GM12878 (cell line): ENCODE results near the gene CAPN1. TPM values are rescaled to one million over a fixed set of nuclear protein-coding genes. Genes with fewer than 3 reads are reported as not detected.

Source experiments
- ATAC-seq: fragments of 200-7000 bp; cut with Tn5 transposase; 3 replicates; pipeline ENCODE4 v1.9.1; 2020; ENCODE audit warnings: mild to moderate bottlenecking, moderate library complexity
- BruUV-seq: library from RNA; stranded (reverse); fragments of 400-500 nt; replicated peaks from 2 replicates; lab custom pipeline; 2021; lab: Mats Ljungman, UMichigan
- CTCF ChIA-PET: fragments of 300-600 bp; sonication (Branson Sonifier 250); formaldehyde crosslinking; extraction: SDS; loops from one replicate; lab custom pipeline; 2021; ENCODE audit warnings: inconsistent platforms; lab: Yijun Ruan, JAX
- POLR2A ChIA-PET: fragments of 350-600 bp; formaldehyde crosslinking; extraction: SDS; loops from one replicate; lab custom pipeline; 2021; ENCODE audit warnings: inconsistent platforms; lab: Charles Lee
- RAD21 ChIA-PET: fragments of 300-600 bp; sonication (Branson Sonifier 250); formaldehyde crosslinking; loops from one replicate; lab custom pipeline; 2023; ENCODE audit warnings: antibody characterized with exemption; ENCODE audit not compliant: unreplicated experiment; lab: Charles Lee
- SMC1A ChIA-PET: fragments of 300-600 bp; sonication (Branson Sonifier 250); formaldehyde crosslinking; loops from one replicate; lab custom pipeline; 2023; ENCODE audit not compliant: unreplicated experiment, uncharacterized antibody; lab: Charles Lee
- DNase-seq: peaks from one replicate; pipeline ENCODE4 v3.0.0-alpha.2; 2011; ENCODE audit warnings: low read depth, low spot score
- FAIRE-seq: peaks from 3 replicates; lab custom pipeline; 2011; peaks lifted over from hg19 to GRCh38; lab: Jason Lieb, UNC
- H2AFZ ChIP-seq: 2 replicates; pipeline ENCODE4 v1.6.0; 2011; ENCODE audit warnings: low read depth, low read length, control low read depth; ENCODE audit not compliant: control insufficient read depth
- H3K27ac ChIP-seq: 2 replicates; pipeline ENCODE4 v1.5.1; 2011; ENCODE audit warnings: control low read depth; ENCODE audit not compliant: control insufficient read depth, insufficient read depth
- H3K27me3 ChIP-seq, 2 experiments: replicated peaks in 1 of 2; 2 replicates each; pipeline versions ENCODE4 v1.6.0 to v1.6.1; 2011; ENCODE audit warnings: low read length in 1 of 2; ENCODE audit not compliant: control insufficient read depth in 2 of 2, insufficient read depth in 2 of 2
- H3K36me3 ChIP-seq, 2 experiments: 2 replicates each; pipeline ENCODE4 v1.5.1; 2011; ENCODE audit warnings: low read length in 1 of 2; ENCODE audit not compliant: control insufficient read depth in 2 of 2, insufficient read depth in 2 of 2
- H3K4me1 ChIP-seq: 2 replicates; pipeline ENCODE4 v1.6.1; 2011; ENCODE audit warnings: mild to moderate bottlenecking, low read length, moderate library complexity, mixed read lengths; ENCODE audit not compliant: control insufficient read depth, insufficient read depth
- H3K4me2 ChIP-seq: 2 replicates; pipeline ENCODE4 v1.6.0; 2011; ENCODE audit warnings: control low read depth; ENCODE audit not compliant: control insufficient read depth, insufficient read depth
- H3K4me3 ChIP-seq: fragments of 200-600 bp; sonication (generic); 2 replicates; pipeline ENCODE4 v1.5.1; 2016
- H3K79me2 ChIP-seq: 2 replicates; pipeline ENCODE4 v1.6.0; 2011; ENCODE audit warnings: low read length; ENCODE audit not compliant: control insufficient read depth, insufficient read depth
- H3K9ac ChIP-seq: 2 replicates; pipeline ENCODE4 v1.8.0; 2011; ENCODE audit warnings: low read length, control low read depth, mixed read lengths; ENCODE audit not compliant: control insufficient read depth, insufficient read depth
- H3K9me3 ChIP-seq: replicated peaks from 3 replicates; pipeline ENCODE4 v1.5.1; 2011; ENCODE audit warnings: mild to moderate bottlenecking, low read length; ENCODE audit not compliant: control insufficient read depth, insufficient read depth
- H4K20me1 ChIP-seq: 2 replicates; pipeline ENCODE4 v1.6.0; 2011; ENCODE audit not compliant: control insufficient read depth, insufficient read depth
- ATF3 ChIP-seq: IDR thresholded peaks from 2 replicates; pipeline ENCODE4 v1.6.1; 2011; ENCODE audit warnings: low read depth, mild to moderate bottlenecking, low read length, moderate library complexity, borderline replicate concordance; ENCODE audit errors: extremely low read depth
- EED ChIP-seq: sonication (generic); IDR thresholded peaks from 2 replicates; pipeline ENCODE4 v1.6.1; 2016; ENCODE audit warnings: antibody characterized with exemption, low read depth
- EP300 ChIP-seq, 2 experiments: fragments of 150-350 bp in 1 of 2; IDR thresholded peaks; 2 replicates each; pipeline ENCODE4 v1.6.1; 2011 to 2012; ENCODE audit warnings: low read depth in 2 of 2, low read length in 2 of 2, borderline replicate concordance in 1 of 2, improper control_type of control experiment in 1 of 2, inconsistent platforms in 1 of 2; ENCODE audit not compliant: control insufficient read depth in 1 of 2
- IKZF2 ChIP-seq, 2 experiments: fragments of 450-650 bp; IDR thresholded peaks; 2 replicates each; pipeline ENCODE4 v1.6.1; 2017; ENCODE audit warnings: mild to moderate bottlenecking in 2 of 2, moderate library complexity in 2 of 2
- KAT2A ChIP-seq: conservative IDR thresholded peaks from 2 replicates; pipeline ENCODE4 v1.6.1; 2011; ENCODE audit warnings: low read depth, low read length; ENCODE audit not compliant: control insufficient read depth
- MEF2A ChIP-seq: IDR thresholded peaks from 2 replicates; pipeline ENCODE4 v1.6.1; 2011; ENCODE audit warnings: low read depth, mild to moderate bottlenecking, low read length, moderate library complexity; ENCODE audit not compliant: insufficient read depth
- MEF2B ChIP-seq: fragments of 450-650 bp; IDR thresholded peaks from 2 replicates; pipeline ENCODE4 v1.6.1; 2018; ENCODE audit warnings: mild to moderate bottlenecking, moderate library complexity; ENCODE audit not compliant: partially characterized antibody, poor library complexity, severe bottlenecking
- MTA2 ChIP-seq: fragments of 450-650 bp; IDR thresholded peaks from 2 replicates; pipeline ENCODE4 v1.6.1; 2016; ENCODE audit warnings: low read depth, mild to moderate bottlenecking, moderate library complexity
- MTA3 ChIP-seq: IDR thresholded peaks from 2 replicates; pipeline ENCODE4 v1.6.1; 2012; ENCODE audit warnings: low read length, inconsistent platforms, borderline replicate concordance
- NR2F1 ChIP-seq: fragments of 450-650 bp; conservative IDR thresholded peaks from 2 replicates; pipeline ENCODE4 v1.6.1; 2017; ENCODE audit warnings: mild to moderate bottlenecking
- PAX5 ChIP-seq: IDR thresholded peaks from 2 replicates; pipeline ENCODE4 v1.6.1; 2011; ENCODE audit warnings: low read depth, low read length, borderline replicate concordance
- PML ChIP-seq: IDR thresholded peaks from 2 replicates; pipeline ENCODE4 v1.6.1; 2012; ENCODE audit warnings: low read length, inconsistent platforms
- POLR2A ChIP-seq: IDR thresholded peaks from 2 replicates; pipeline ENCODE4 v1.6.1; 2011; ENCODE audit warnings: low read depth, mild to moderate bottlenecking, low read length
- POU2F2 ChIP-seq: IDR thresholded peaks from 3 replicates; pipeline ENCODE4 v1.6.1; 2011; ENCODE audit warnings: low read depth, mild to moderate bottlenecking, low read length, borderline replicate concordance
- RUNX3 ChIP-seq: IDR thresholded peaks from 2 replicates; pipeline ENCODE4 v1.6.1; 2012; ENCODE audit warnings: low read length, inconsistent platforms
- SPI1 ChIP-seq: IDR thresholded peaks from 2 replicates; pipeline ENCODE4 v1.6.1; 2011; ENCODE audit warnings: low read depth, mild to moderate bottlenecking, low read length, moderate library complexity, borderline replicate concordance; ENCODE audit not compliant: insufficient read depth
- WRNIP1 ChIP-seq: IDR thresholded peaks from 2 replicates; pipeline ENCODE4 v1.6.1; 2011; ENCODE audit warnings: low read depth, low read length, improper control_type of control experiment, borderline replicate concordance
- WGBS: methylation state at CpG from one replicate; pipeline ENCODE4 v1.1.6; 2016; ENCODE audit warnings: low lambda C conversion rate; ENCODE audit not compliant: insufficient replicate concordance, insufficient coverage; ENCODE audit errors: missing lambda C conversion rate; 5-methylcytosine and 5-hydroxymethylcytosine counted together
- in situ Hi-C: fragments of 300-500 bp; cut with MboI; formaldehyde crosslinking; loops from 9 replicates; pipeline ENCODE4 v1.14.3; 2018; ENCODE audit warnings: mixed read lengths
- intact Hi-C: fragments of 100-400 bp; cut with micrococcal nuclease; formaldehyde crosslinking; loops from one replicate; pipeline ENCODE4 v1.14.2; 2022; ENCODE audit not compliant: unreplicated experiment
- polyA plus RNA-seq, 11 experiments: library from polyadenylated mRNA; depleted of rRNA in 4 of 11; unstranded in 6 of 11; stranded (reverse) in 5 of 11; fragments of >200 nt; fragmentation: Nextera tagmentation in 4 of 11; fragmentation: Illumina TruSeq in 1 of 11; extraction: Ambion mirVana in 4 of 11; extraction: Trizol in 1 of 11; gene quantifications; 1 replicate in 1 of 11; 2 replicates in 10 of 11; pipeline versions ENCODE4 v1.2.1 to v1.2.3, GENCODE V29; 2011 to 2016; ENCODE audit warnings: inconsistent platforms in 2 of 11, missing spikeins in 2 of 11, low read depth in 1 of 11
- total RNA-seq, 4 experiments: library from RNA; depleted of rRNA in 3 of 4; stranded (reverse); fragments of >200 nt in 3 of 4; fragmentation: Illumina TruSeq in 1 of 4; extraction: Trizol in 1 of 4; gene quantifications; 2 replicates each; pipeline versions ENCODE4 v1.2.1 to v1.2.3, GENCODE V29; 2013 to 2021

CAPN1 gene
- total and polyA plus RNA-seq, 10 of the 15 experiments (the other 5 are each of a cell fraction or from before 2014, with no cell fraction given) = 2.2 to 167 (median 77.3) TPM

GRCh38 chr11:65132238-65132987 is 49.3 kb upstream of the CAPN1 start:
- Histone ChIP-seq H3K4me3 (peak overlapping the region; percentile 99), H2AFZ (no peak overlapping the region), H3K36me3 (peaks cover 15 to 33% of the 10 kb centered on the region in 2 experiments), H3K4me2 (peak overlapping the region; percentile 98), H3K79me2 (peaks cover 44% of the 10 kb centered on the region), H3K27ac (peak overlapping the region; percentile 99), H3K9ac (peak overlapping the region; percentile 96), H4K20me1 (0 out of 2 replicates have a peak, but pooled peaks cover 4% of the 10 kb centered on the region), H3K4me1 (peaks cover 21% of the 10 kb centered on the region), H3K27me3 (no peaks in the 10 kb centered on the region), H3K9me3 (no peaks in the 10 kb centered on the region)
- ChIA-PET CTCF (interaction anchor here (0.6 to 6.7 kb wide), 7 partner anchors 11 to 217 kb away, joined by 3 to 40 read pairs (median 5); partner anchors contain the start of genes CAPN1, FAU, MRPL49 and ZNHIT2), SMC1A (interaction anchor here (1.0 to 2.3 kb wide), 4 partner anchors 10 to 198 kb away, joined by 3 to 10 read pairs (median 5); partner anchors contain the start of genes CAPN1, FAU and MRPL49), RAD21 (interaction anchor here (0.5 to 2.4 kb wide), 6 partner anchors 10 to 793 kb away, joined by 3 to 9 read pairs (median 4); partner anchors contain the start of genes CAPN1, FAU, MRPL49 and TM7SF2), POLR2A (interaction anchor here (1.0 to 3.1 kb wide), 4 partner anchors 8 to 50 kb away, joined by 3 to 16 read pairs (median 8); partner anchors contain the start of genes FAU and MRPL49)
- 0% methylated on average over 10 of the region's 10 CpGs for WGBS
- ATAC-seq (peak; percentile 41), FAIRE-seq (peak; percentile 97), DNase-seq (no peak)
- in situ Hi-C loops (no loop called here), intact Hi-C loops (loop anchor here (5.0 to 10.0 kb wide), 2 partner anchors 50 to 122 kb away; partner anchors contain the start of gene CAPN1)
- 0 out of 4 replicates have a peak, but pooled peaks of 1 of the 2 experiments have one; percentile 36 for TF ChIP-seq EP300 (IDR thresholded peaks at IDR 0.05; ENCODE audit: borderline replicate concordance in 1 of 2, control insufficient read depth in 1 of 2, low read depth in 2 of 2, low read length in 2 of 2)
- peak; percentile 56; the same call in 1 of the 2 replicates for TF ChIP-seq PAX5
- no peak for TF ChIP-seq WRNIP1
- TF ChIP-seq NR2F1 = 0 out of 2 replicates have a peak, but pooled peaks have one; percentile 18
- peak in 1 of 2 experiments; percentile 13; a peak in 1 of 4 replicates for TF ChIP-seq IKZF2 (IDR thresholded peaks at IDR 0.05)
- TF ChIP-seq SPI1 = 0 out of 2 replicates have a peak, but pooled peaks have one; percentile 23
- peak; percentile 22; the same call in 1 of the 2 replicates for TF ChIP-seq RUNX3
- peak; percentile 78; the same call in 1 of the 2 replicates for TF ChIP-seq MEF2A
- TF ChIP-seq ATF3 = no peak
- peak; percentile 16 for TF ChIP-seq MEF2B
- no peak for TF ChIP-seq MTA2
- TF ChIP-seq POLR2A = peak; percentile 69
- TF ChIP-seq EED = peak; percentile 45
- peak; percentile 89 for TF ChIP-seq POU2F2
- peak; percentile 47; the same call in 1 of the 2 replicates for TF ChIP-seq PML
- TF ChIP-seq MTA3 = 0 out of 2 replicates have a peak, but pooled peaks have one; percentile 19
- no peak for TF ChIP-seq KAT2A
- BruUV-seq = no TSS peak
